HG03175 (cell line): ENCODE results near the gene SNX17.
"Not testable (repeated sequence)": the region's sequence is repeated elsewhere in the genome, so short reads cannot be mapped to it uniquely, and the experiment has no call there.

Source experiments
- ATAC-seq: cut with Tn5 transposase; IDR thresholded peaks from one replicate; pipeline ENCODE4 v1.9.1; 2021; ENCODE audit warnings: mild to moderate bottlenecking, moderate library complexity; ENCODE audit not compliant: unreplicated experiment

SNX17 gene, protein sequence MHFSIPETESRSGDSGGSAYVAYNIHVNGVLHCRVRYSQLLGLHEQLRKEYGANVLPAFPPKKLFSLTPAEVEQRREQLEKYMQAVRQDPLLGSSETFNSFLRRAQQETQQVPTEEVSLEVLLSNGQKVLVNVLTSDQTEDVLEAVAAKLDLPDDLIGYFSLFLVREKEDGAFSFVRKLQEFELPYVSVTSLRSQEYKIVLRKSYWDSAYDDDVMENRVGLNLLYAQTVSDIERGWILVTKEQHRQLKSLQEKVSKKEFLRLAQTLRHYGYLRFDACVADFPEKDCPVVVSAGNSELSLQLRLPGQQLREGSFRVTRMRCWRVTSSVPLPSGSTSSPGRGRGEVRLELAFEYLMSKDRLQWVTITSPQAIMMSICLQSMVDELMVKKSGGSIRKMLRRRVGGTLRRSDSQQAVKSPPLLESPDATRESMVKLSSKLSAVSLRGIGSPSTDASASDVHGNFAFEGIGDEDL

DNA sequence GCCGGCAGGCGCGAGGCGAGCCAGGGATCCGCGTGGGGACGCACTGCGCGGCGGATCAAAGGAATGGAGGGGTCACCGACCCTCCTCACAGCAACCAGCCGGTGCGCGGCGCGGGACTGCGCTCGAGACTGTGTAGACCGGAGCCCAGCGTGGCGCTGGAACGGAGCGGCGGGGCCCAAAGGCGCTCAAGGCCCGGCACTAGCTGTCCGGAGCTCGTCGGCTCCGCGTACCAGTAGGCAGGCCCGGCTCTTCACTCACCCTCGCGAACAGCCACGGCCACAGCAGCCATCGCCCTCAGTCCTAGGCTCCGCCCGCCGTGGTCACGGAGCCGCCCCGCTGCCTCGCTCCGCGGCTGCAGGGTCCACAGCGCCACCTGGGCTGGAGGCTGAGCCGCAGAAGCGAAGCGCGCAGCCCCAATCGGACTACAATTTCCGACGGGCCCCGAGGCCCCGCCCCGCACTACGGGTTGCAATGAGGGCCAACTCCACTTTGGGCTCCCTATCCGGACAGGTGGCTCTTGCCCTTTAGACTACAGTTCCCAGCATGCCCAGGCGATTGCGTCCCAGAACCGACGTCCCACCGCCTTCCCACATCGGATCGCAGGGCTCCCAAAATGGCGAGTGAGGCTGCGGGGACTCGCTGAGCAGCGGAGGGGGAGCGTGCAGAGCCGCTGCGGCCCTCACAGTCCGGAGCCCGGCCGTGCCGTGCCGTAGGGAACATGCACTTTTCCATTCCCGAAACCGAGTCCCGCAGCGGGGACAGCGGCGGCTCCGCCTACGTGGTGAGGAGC is at the start of gene SNX17, which contains the start of gene EIF2B4:
Gene SNX17, plus strand, starts transcription at position 591 of the 790 bp plus-strand sequence. Its CDS starts 128 bp downstream, at position 719.
Gene EIF2B4, minus strand, starts transcription at position 313 of the 790 bp plus-strand sequence. Its CDS starts 24 bp downstream, at position 289.
- ATAC-seq = peak; percentile 86

DNA sequence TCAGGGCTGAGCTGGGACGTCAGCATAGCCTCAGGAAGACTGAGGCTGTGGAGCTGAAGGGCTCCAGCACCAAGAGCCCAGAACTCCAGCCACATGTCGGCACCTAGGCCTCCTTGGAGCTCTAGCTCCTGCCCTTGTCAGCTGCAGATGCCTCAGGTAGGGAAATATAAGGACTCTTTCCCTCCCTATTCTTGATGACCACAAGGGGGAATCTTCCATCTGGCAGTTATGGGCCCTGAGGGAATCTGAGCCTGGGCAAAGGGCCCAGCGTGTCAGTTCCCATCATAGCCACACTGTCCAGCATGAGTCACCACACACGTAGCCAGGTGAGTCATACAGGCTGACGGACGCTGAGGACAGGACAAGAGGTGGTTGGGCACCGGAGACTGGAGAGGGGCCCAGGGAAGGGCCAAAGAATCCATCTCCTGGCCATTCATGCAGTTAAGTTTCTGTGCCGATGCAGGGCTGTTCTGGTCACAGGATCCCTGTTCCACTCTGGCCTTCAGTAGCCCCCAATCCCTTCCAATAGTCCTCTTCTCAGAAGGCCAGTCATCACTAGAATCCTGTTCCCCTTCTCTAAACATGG is 49.4 kb upstream of the SNX17 start:
- ATAC-seq = no peak

DNA sequence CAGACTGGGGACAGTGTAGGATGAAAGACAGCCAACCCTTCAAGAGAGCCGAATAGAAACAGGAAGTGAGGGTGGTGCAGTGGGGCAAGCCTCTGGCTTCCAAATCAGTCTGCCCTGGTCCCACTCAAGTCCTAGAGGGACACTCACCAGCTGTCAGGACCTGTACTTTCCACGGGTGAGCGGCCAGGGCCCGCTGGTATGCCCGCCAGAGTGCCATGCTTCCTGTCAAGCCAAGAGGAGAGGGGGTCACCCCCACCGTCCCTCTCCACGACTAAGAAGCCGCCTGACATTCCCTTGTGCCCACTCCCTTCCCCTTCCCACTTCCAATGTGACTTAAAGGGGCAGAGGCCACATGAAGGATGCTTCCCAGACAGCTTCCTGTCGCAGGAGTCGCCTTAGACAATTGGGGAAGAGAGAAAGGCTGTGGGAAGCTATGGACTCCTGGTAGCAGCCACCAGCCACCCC is 48.1 kb upstream of the SNX17 start:
- peak; percentile 42 for ATAC-seq

DNA sequence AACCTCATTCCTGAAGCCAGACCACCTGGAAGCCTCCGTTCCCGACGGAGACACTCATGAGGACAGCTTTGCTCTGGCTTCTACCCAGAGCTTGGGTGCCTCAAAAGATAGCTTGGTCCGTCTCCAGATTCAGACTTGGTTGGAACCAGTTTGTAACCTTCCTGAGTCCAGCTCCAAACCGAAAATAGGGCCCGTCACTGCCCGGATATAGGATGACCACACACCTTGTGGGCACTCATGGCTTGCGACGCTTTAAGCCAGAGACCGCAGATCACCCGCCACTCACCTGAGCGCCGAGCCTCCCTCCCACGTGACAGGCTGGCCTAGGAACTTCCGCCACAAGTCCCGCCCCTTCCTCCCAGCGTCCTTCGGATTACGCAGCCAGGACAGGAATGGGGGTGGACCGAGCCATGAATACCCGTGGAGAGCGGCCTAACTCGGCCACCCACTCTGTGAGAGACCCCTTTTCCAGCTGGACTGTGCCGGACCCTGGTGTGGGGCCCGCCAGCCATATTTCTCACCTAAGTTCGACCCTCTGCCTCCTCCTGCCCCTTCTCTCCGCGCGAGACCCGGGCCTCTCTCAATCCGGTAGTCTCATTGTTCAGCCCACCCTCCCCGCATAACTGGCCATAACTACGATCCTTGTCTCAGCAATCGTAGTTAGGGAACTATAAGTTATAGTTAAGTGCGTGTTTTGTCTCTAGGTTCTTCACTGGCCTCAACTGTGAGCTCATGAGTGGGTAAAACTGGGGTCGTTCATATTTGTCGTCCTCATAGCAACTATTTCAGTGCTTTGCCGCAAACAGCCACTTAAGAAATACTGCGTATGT is 47.4 kb upstream of the SNX17 start, which contains the start of gene MPV17:
Gene MPV17, minus strand, starts transcription at position 332 of the 830 bp plus-strand sequence. CDS start 580 bp downstream, outside the sequence.
- ATAC-seq = peak; percentile 85

DNA sequence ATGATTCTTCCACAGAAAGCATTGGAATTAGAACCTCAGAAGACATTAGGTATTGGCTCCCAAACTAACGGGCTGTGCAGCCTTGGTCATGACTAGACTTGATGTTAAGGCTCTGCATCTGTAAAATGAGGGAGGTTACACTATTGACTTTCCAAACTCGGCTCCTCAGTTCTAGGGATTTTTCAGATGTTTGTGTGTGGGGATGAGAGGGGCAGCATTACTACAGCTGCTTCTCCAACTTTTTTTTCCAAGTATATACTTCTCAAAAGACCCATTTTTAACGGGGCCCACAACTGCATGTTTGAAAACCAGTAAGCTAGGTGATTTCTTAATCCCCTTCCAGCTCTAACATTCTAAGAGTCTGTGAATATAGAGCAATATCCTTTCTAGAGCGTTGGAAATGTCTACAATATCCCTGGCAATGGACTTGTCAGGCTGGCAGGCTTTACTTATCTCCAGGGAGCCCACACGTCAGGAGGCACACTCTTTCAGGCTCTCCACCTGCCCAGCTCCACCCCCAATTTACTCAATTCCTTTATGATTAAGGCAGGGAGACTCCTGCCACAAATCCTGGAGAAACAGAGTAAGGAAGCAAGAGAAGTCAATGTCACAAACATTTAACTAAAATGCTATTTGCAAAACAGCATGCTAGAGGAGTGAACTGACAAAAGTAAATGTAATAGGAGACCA is 46.7 kb upstream of the SNX17 start:
- ATAC-seq = no peak

DNA sequence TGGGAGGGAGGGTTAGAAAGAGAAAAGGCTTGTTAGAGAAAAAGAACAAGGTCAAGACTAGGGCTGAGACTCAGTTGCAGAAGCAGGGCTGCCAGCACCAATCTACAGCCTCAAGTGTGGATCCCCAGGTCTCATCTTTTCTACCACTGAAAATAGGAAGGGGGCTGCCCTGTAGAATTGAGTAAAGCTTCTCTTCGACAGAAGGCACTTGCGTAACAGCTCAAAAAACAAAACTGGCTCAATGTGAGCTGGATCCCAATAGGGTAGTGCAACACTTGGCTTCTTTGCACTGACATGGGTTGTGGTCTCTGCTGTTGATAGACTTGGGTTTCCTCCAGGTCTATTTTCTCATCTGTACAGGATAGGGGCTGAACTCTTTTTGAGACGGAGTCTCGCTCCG is 45.7 kb upstream of the SNX17 start:
- ATAC-seq = no peak

DNA sequence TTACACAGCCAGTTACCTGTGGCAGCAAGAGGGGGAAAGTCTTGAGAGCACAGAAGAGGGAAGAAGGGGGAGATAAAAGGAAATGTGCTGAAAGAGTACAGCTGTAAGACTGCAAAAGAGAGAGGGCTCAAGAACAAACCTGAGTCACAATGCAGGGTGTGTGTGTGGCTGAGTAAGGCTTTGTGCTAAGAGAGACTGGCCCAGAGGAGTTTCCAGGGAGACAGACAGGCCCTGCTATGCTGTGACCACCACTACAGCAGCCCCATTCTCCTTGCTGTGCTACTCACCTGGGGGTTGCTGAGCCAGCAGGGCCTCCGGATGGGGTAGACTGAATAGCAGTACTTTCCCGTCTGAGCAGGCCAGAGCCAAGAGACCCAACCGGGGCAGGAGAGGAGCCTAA is 35.1 kb upstream of the SNX17 start:
- ATAC-seq = no peak

DNA sequence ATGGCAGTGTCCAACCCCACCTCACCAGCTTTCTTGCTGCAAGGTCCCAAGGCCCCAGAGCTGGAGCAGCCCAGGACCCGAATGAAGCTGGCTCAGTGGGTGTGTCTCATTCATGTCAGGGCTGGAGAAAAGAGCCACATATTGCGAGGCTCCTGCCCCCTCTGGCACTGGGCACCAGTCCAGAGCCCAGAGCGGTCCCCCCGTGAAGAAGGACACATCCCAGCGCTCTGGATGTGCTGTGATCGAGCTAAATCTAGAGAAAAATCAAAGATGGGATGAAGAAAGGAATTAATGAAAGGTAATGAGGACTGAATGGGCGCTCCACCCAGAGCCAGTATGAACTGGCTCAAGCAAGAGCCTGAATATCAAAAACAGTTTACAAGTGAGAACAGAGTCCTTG is 34.2 kb upstream of the SNX17 start:
- ATAC-seq = no peak

DNA sequence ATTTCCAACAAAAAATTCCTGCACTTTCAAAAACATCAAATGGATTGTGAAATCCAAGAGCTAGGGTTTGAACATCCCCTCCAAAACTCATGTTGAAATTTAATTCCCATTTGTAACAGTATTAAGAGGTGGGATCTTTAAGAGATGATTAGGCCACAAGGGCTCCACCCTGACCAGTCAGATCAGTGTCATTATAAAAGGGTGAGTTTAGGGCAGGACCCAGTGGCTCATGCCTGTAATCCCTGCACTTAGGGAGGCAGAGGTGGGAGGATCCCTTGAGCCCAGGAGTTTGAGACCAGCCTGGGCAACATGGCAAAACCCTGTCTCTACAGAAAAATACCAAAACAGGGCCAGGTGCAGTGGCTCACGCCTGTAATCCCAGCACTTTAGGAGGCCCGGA is 22.8 kb upstream of the SNX17 start:
- no peak for ATAC-seq

DNA sequence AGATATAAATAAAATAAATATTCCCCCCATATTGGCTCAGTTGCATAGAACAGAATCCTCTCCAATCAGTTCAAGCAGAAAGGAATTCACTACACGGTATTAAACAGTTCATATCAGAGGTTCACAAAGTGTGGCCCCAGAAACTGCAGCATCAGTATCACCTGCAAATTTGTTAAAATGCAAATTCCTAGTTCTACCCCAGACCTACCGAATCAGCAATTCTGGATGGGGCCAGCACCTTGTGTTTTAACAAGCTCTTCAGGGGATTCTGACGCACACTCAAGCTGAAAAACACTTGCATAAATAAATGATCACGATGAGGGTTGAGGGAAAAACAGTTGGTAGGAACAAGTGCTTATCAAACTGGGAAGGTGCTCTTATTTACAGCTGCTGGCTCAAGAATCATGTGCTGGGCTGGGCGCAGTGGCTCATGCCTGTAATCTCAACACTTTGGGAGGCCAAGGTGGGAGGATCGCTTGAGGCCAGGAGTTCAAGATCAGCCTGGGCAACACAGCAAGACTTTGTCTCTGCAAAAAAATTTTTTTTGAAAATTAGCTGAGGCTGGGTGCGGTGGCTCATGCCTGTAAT is 20.2 kb upstream of the SNX17 start:
- no peak for ATAC-seq

DNA sequence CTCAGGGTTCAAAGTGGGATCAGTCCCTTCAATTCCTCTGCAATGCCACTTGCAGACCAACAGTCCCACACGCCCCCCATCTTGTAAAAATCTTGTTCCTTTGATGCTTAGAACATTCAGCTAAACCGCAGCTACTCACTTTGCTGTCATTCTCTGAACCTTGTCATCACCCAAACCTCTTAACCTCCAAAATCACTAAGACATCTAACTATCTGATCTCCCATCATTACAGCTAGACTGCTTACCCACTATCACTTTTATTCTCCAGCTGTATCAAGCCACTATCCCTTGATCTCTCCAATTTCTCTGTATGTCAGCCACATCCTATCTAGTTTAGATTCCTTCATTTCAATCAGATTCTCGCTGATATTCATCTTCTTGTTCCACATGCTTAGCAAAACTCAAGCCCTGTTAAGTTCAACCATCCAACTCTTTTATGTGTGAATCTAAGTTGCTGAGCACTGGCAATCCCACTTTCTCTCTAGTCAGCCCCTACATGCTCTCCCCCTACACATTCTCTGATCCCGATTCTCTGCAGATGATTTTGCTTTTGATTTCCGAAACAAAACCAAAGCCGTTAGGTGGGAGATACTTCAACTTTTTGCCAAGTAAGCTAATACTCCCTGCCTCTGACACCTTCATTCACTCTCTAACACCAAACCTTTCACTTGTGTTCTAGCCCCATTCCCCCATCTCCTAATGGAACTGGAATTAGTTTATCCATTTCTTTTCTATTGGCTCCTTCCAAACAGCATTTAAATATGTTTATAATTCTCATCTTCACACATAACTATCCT is 18.4 kb upstream of the SNX17 start:
- ATAC-seq = no peak

DNA sequence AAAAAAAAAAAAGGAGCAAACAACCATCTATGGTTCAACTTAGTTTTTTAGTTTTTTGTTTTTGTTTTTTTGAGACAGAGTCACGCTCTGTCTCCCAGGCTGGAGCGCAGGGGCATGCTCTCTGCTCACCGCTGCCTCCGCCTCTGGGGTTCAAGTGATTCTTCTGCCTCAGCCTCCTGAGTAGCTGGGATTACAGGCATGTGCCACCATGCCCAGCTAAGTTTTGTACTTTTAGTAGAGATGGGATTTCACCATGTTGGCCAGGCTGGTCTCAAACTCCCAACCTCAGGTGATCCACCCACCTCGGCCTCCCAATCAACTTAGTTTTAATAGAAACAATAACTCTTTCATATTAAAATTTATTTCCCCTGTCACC is 17.0 kb upstream of the SNX17 start:
- not testable (repeated sequence) for ATAC-seq

DNA sequence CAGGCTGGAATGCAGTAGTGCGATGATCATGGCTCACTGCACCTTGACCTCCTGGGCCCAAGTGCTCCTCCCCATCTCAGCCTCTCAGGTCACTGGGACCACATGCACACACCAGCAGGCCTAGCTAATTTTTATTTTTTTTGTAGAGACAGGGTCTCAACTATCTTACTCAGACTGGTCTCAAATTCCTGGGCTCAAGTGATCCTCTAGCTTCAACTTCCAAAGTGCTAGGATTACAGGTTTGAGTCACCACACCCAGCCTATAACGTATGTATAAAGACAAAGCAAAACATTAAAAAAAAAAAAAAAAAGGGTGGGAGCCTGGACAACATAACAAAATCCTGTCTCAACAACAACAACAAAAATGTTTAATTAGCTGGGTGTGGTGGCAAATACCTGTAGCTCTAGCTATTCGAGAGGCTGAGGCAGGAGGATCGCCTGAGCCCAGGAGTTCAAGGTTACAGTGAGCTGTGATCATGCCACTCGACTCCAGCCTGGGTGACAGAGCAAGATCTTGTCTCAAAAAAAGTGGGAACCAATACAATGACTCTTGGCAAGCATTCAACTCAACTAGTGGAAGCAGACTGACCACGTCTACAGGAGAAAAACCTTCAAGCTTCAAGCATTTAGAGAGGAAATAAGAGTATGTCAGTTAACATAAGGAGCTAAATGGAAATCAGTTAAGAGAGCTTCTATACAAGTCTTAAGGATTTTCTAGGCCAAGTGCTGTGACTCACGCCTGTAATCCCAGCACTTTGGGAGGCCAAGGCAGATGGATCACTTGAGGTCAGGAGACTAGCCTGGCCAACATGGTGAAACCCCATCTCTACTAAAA is 16.4 kb upstream of the SNX17 start:
- no peak for ATAC-seq

DNA sequence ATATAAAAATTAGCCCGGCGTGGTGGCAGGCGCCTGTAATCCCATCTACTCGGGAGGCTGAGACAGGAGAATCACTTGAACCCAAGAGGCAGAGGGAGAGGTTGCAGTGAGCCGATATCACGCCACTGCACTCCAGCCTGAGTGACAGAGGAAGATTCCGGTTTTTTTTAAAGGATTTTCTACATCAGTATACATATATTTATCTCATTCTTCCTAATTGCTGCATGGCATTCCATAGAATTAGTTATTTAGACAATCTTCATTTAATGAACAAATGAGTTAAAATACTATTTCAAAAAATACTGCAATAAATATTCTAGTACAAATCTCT is 15.9 kb upstream of the SNX17 start:
- ATAC-seq = no peak

DNA sequence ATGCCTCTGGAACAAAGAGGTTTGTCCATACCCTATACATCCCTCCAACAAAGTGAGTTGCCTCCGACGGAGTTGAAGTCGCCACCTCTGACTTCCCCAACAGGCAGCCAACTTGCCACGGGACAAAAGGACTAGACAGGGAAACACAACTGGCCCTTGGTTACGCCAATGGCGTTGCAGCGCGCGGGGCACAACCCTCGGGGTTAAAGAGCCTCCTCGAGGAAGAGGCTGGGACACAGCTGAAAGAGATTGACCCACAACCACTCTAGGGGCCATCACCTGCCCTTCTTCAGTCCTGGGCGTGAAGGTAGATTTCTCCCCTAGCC is 14.4 kb upstream of the SNX17 start:
- ATAC-seq = peak; percentile 39

DNA sequence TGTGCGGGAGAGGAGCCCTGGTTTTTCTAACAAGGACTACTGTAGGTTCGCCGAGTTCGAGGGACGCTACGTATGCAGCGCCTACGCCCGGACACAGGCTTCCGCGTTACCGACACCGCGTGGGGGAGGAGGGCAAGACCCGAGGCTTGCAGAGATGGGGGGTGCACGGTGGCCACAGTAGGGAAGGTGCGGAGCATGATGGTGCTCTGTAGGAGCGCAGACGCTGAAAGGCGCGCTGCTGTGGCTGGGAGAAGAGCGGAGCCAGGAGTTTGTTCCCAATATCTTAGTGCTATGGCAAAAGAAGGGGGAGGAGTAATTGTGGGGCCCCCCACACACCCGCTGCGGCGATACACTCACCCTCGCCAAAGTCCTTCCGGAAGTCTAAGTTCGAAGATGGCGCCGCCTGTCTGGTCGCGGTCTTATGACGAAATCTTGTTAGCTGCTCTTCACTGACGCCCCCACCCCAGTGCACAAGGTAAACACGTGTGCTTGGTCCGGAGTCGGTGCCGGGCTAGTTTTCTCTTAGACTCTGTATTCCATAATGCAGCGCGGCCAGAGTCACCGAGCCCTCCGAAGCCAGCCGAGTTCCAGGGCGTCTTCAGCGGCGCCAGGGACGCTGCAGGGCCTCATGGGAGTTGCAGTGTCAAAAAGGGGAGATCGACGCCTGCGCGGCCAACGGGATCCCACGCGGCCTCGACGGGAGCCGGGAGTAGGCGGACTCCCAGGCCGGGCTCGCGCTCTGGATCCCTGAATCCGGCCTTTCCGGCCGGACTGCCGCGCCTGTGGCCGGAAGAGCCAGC is 13.8 kb upstream of the SNX17 start, which contains the start of gene GTF3C2:
Gene GTF3C2, minus strand, starts transcription at position 383 of the 800 bp plus-strand sequence. CDS start 13,210 bp downstream, outside the sequence.
- peak; percentile 85 for ATAC-seq
